NCI-H2196 treated with DMSO at 0.1 percent for 48 hours (cell line): Measurements from ENCODE around the gene LPA.

Experiments used
- DNase-seq: peaks from one replicate; lab custom pipeline; 2025; ENCODE audit not compliant: unreplicated experiment; lab: John Stamatoyannopoulos, UW

Gene LPA

DNA sequence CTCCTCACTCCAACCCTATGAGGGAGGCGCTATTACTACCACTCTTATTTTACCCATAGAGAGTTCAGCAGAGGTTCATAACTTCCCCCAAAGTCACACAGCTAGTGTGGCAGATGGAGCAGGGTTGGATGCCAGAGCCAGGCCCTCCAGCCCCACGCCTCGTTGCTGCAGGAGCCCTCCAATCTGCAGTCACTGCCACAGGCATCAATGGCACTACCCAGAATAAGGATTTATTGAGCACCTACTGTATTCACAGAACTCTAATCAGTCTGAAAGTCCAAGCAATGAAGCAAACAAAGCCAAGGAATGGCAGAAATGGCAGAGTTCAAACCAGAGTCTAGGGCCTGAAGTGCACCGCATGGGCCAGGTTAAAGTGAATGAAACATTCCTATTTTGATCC is 144.9 kb downstream of the LPA start:
- DNase-seq, result no peak

DNA sequence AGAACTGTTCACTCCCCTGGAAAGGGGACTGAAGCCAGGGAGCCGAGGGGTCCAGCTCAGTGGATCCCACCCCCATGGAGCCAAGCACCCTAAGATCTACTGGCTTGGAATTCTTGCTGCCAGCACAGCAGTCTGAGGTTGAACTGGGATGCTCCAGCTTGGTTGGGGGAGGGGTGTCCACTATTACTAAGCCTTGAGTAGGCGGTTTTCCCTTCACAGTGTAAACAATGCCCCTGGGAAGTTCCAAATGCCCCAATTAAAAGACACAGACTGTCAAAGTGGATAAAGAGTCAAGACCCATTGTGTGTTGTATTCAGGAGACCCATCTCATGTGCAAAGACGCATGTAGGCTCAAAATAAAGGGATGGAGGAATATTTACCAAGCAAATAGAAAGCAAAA is 150.2 kb downstream of the LPA start:
- no peak for DNase-seq

DNA sequence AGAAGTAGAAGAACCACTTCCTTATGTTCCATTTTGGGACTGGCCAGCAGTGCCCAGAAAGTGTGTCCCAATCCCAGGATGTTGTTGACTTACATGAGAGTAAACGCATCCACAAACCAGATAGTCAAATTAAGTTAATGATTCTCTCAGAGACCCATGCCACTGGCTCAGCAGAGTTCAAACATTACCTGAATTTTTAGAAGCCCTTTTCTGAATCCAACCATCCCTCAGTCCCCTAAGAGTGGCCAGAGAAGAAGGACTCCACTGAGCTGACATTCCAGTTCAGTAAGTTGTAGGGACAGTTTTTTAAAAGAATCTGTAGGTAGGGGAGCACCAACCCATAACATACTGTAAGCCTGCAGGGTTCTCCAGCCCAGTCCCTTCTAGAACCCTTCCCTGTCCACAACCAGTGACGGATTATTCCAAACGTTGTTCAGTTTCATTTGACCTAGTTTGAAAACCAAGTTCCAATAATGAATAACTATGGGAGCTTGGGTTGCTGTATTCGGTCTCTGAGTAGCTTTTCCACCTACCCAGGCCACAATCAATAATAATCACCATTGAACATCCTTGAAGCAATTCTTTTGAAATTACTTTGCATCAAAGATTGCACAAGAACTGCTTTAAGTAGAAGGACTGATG is 153.0 kb downstream of the LPA start:
- DNase-seq, result no peak

DNA sequence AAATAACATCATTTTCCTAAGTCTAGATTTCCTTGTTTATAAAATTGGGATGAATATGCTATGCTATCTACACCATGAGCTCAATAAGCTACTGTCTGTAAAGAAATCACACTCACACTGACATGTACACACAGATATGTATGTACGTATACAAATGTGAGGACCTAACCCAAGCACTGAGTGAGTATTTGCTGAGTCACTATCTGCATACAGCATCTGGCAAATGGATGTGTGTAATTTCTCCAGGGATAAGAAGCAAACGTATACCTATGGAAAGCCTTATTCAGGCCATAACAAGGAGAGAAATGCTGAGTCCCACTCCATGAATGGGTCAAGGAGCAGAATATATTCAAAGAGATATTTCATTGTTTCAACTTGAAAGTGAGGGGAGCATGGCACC is 153.9 kb downstream of the LPA start:
- DNase-seq, result no peak

DNA sequence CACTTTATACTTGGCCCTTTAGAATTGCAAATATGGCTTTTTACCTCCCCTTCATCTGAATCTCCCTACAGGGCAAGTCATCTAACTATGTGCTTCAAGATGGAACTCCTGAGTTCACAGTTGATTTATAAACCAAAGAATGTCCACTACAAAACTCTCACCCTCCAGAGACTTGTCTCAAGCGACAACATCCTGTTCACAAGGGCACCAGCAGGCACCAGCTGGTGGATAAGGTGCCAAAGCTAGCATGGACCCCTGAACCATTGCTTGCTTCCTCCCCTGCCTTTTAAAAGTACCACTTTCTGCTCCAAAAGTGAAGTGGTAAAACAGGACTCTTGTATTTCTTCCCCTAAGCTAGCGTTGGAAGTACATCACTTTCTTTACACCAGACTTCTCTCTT is 154.5 kb downstream of the LPA start:
- no peak for DNase-seq

DNA sequence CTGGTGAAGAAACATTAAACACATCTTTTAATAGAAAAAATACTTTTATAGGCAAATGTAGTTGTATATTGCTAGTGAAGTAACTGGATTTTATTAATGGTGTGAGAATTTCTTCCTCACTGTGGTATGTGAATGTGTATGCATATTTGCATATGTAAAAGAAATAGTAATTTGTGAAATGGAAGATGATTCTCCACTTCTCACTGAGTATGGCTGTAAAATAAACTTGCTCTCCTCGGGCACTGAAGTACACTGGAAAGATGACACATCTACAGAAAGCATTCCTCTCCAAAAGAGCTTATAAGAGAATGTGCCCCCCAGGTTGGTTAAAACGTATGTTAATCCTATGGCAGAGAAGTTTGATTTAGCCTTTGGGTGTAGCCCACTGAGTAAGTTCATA is 155.5 kb downstream of the LPA start:
- no peak for DNase-seq

DNA sequence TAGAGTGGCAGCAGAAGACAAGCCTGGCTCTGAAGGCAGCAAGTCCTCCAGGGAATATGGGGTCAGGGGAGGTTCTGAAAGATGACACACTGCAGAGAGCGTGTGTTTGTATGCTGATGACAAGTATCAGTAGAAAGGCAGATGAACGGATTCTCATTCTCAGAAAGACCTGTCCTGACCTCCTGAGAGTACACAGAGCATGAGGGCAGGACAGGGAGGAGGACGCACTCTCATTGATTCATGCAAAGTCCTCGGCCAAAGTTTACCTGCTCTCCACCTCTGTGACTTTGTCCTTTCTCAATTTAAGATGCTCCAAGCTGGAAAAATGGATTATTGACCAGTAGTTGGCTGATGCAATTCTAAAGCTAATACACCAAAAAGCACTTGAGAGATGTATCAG is 156.7 kb downstream of the LPA start:
- DNase-seq, result no peak

DNA sequence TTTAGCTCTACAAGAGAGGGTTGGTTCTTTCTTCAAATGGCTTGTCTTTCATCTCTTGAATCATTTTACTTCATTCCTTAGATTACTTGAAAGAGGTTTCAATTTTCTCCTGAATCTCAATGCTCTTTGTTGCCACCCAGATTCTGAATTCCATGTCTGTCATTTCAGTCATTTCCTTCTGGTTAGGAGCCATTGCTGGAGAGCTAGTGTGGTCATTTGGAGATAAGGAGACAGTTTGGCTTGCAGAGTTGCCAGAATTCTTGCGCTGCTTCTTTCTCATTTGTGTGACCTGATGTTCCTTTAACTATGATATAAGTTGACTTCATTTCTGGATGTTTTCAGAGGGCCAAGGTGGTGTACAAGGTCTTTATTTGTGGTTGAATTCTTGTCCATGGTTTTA is 158.1 kb downstream of the LPA start:
- DNase-seq, result no peak

DNA sequence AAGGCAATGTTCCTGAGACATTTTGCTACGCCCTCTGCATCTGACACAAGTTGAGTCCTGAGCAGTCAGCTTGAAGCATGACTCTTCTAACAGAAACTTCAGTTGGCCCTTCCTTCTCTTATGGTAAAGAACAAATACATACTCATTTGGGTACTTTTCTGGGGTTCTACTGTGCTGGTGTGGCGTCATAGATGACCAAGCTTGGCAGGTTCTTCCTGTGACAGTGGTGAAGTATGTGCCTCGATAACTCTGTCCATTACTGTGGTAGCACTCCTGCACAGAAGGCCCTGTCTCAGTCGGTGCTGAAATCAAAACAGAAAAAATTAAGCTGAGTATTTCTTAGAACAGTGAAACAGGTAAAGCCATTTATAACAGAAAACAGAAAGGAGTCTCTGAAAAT is 163.4 kb downstream of the LPA start:
- DNase-seq, result no peak

DNA sequence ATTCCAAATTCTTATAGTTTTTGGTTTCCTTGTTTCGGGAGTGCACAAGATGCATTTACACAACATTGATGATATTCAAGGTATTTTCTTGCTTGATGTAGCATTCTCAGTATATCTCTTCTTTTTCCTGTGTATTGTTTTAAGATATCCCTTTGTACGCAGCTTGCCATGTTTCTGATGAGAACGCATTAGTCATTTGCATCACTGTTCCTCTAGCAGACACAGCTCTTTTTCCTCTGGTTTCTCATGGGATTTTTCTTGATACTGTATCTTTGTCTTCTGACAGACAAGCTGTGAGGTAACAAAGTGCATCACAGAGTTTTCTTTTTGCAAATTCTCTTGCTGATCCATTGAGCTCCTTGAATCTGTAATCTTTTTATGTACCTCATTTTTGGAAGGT is 169.5 kb downstream of the LPA start:
- DNase-seq, result no peak

DNA sequence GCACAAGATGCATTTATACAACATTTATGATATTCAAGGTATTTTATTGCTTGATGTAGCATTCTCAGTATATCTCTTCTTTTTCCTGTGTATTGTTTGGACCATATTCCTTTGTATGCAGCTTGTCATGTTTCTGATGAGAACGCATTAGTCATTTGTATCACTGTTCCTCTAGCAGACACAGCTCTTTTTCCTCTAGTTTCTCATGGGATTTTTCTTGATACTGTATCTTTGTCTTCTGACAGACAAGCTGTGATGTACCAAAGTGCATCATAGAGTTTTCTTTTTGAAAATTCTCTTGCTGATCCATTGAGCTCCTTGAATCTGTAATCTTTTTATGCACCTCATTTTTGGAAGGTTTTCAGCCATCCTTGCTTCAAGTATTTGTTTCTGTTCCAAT is 175.0 kb downstream of the LPA start:
- no peak for DNase-seq

DNA sequence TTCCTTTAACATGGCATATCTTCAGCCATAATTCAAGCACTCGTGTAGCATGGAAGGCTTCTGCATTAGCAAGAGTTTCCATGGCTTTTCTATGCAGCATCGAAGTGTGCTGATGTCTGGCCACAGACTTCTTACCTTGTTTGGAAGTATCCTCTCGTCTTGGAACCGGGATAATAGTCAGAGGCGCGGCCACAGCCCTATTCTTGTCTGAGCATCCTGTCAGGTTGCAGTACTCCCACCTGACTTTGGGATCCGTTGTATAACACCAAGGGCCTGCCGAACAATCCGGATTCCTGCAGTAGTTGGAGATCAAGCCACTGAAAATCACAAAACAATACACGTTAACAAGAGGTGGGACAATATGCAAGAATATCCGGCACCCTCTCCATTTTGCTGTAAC is 177.0 kb downstream of the LPA start:
- DNase-seq, result no peak
